K562 (cell line): ENCODE measurements around the gene CGN. TPM values are rescaled to one million over a fixed set of nuclear protein-coding genes. Genes with fewer than 3 reads are reported as not detected.

Experiments used
- ATAC-seq: fragments of 200-7000 bp; cut with Tn5 transposase; 3 replicates; pipeline ENCODE4 v1.9.1; 2020; ENCODE audit warnings: moderate library complexity
- BruUV-seq: library from RNA; stranded (reverse); fragments of 400-500 nt; replicated peaks from 2 replicates; lab custom pipeline; 2021; lab: Mats Ljungman, UMichigan
- CTCF ChIA-PET: fragments of 300-600 bp; formaldehyde crosslinking; extraction: SDS; loops from one replicate; lab custom pipeline; 2021; ENCODE audit warnings: low intra/inter-chr PET ratio; lab: Yijun Ruan, JAX
- POLR2A ChIA-PET: fragments of 300-600, 350-650 bp; sonication (Branson Sonifier 250); formaldehyde crosslinking; extraction: SDS; loops from one replicate; lab custom pipeline; 2021; ENCODE audit warnings: antibody characterized with exemption, inconsistent platforms; lab: Yijun Ruan, JAX
- DNase-seq, 4 experiments: peaks; one replicate each; pipeline versions ENCODE4 v3.0.0 to v3.0.0-alpha.2; 2011 to 2018; ENCODE audit warnings: low spot score in 3 of 4, mixed read lengths in 3 of 4; ENCODE audit errors: extremely low read depth in 1 of 4
- FAIRE-seq: peaks from 2 replicates; lab custom pipeline; 2011; peaks lifted over from hg19 to GRCh38; lab: Jason Lieb, UNC
- H2AFZ ChIP-seq: 2 replicates; pipeline ENCODE4 v1.6.0; 2011; ENCODE audit warnings: low read depth, low read length, control low read depth, inconsistent platforms
- H3K27ac ChIP-seq: fragments of 200-600 bp; 3 replicates; pipeline ENCODE4 v1.8.0; 2011; ENCODE audit warnings: low read depth, mild to moderate bottlenecking, control low read depth, inconsistent platforms, low read length, moderate library complexity, mixed read lengths; ENCODE audit errors: extremely low read depth
- H3K27me3 ChIP-seq, 2 experiments: fragments of 300-600 bp in 1 of 2; 2 replicates in 1 of 2; 3 replicates in 1 of 2; pipeline versions ENCODE4 v1.6.0 to v1.8.0; 2011; ENCODE audit warnings: inconsistent platforms in 2 of 2, low read length in 2 of 2, mild to moderate bottlenecking in 1 of 2, mixed read lengths in 1 of 2, moderate library complexity in 1 of 2; ENCODE audit not compliant: control insufficient read depth in 2 of 2, insufficient read depth in 2 of 2
- H3K36me3 ChIP-seq: fragments of 300-600 bp; 3 replicates; pipeline ENCODE4 v1.8.0; 2011; ENCODE audit warnings: mild to moderate bottlenecking, low read length, inconsistent platforms; ENCODE audit not compliant: control insufficient read depth, insufficient read depth
- H3K4me1 ChIP-seq, 2 experiments: fragments of 200-600 bp in 1 of 2; replicated peaks in 1 of 2; 2 replicates in 1 of 2; 3 replicates in 1 of 2; pipeline versions ENCODE4 v1.5.1 to v1.8.0; 2011; ENCODE audit warnings: inconsistent platforms in 2 of 2, low read length in 2 of 2, mild to moderate bottlenecking in 1 of 2, mixed read lengths in 1 of 2, moderate library complexity in 1 of 2; ENCODE audit not compliant: control insufficient read depth in 2 of 2, insufficient read depth in 2 of 2
- H3K4me2 ChIP-seq: 2 replicates; pipeline ENCODE4 v1.6.1; 2011; ENCODE audit warnings: low read length, control low read depth, inconsistent platforms, mixed read lengths; ENCODE audit not compliant: insufficient read depth
- H3K4me3 ChIP-seq: fragments of 200-600 bp; sonication (generic), shearing (Covaris generic); 2 replicates; pipeline ENCODE4 v1.5.1; 2016; ENCODE audit warnings: control low read depth, inconsistent platforms
- H3K79me2 ChIP-seq: fragments of 200-600 bp; 3 replicates; pipeline ENCODE4 v1.8.0; 2011; ENCODE audit warnings: low read length, inconsistent platforms; ENCODE audit not compliant: control insufficient read depth, insufficient read depth
- H3K9ac ChIP-seq, 2 experiments: 2 replicates each; pipeline versions ENCODE4 v1.6.0 to v1.6.1; 2011; ENCODE audit warnings: low read depth in 2 of 2, low read length in 2 of 2, control low read depth in 1 of 2, inconsistent platforms in 1 of 2, mild to moderate bottlenecking in 1 of 2, mixed read lengths in 1 of 2; ENCODE audit not compliant: insufficient read depth in 1 of 2
- H3K9me1 ChIP-seq: one replicate; pipeline ENCODE4 v1.6.0; 2011; ENCODE audit warnings: inconsistent platforms, mild to moderate bottlenecking, low read length, moderate library complexity; ENCODE audit not compliant: control insufficient read depth, insufficient read depth
- H3K9me3 ChIP-seq: replicated peaks from 2 replicates; pipeline ENCODE4 v1.5.1; 2011; ENCODE audit warnings: low read depth, low read length, inconsistent platforms; ENCODE audit not compliant: control insufficient read depth, insufficient read depth
- H4K20me1 ChIP-seq: replicated peaks from 2 replicates; pipeline ENCODE4 v1.6.1; 2011; ENCODE audit warnings: low read length, inconsistent platforms, mixed read lengths; ENCODE audit not compliant: control insufficient read depth, insufficient read depth
- FOXA1 ChIP-seq: fragments of 450-650 bp; IDR thresholded peaks from 2 replicates; pipeline ENCODE4 v1.6.1; 2016; ENCODE audit warnings: mild to moderate bottlenecking, borderline replicate concordance
- WGBS: fragments of 100-300 bp; shearing (Covaris generic); methylation state at CpG from one replicate; pipeline ENCODE4 v1.1.6; 2016; ENCODE audit warnings: low coverage, mixed read lengths; ENCODE audit not compliant: insufficient coverage; ENCODE audit errors: missing lambda C conversion rate; 5-methylcytosine and 5-hydroxymethylcytosine counted together
- in situ Hi-C: fragments of 300-500 bp; cut with MboI; formaldehyde crosslinking; loops from 4 replicates; pipeline ENCODE4 v1.15.0; 2018; ENCODE audit warnings: inconsistent platforms, mixed read lengths
- intact Hi-C: fragments of 100-400 bp; cut with micrococcal nuclease; formaldehyde crosslinking; loops from 2 replicates; pipeline ENCODE4 v1.14.2; 2022
- polyA plus RNA-seq, 8 experiments: library from polyadenylated mRNA; depleted of rRNA in 4 of 8; stranded (reverse) in 5 of 8; unstranded in 3 of 8; fragments of >200 nt; fragmentation: Nextera tagmentation in 2 of 8; fragmentation: Illumina TruSeq in 1 of 8; extraction: Ambion mirVana in 2 of 8; extraction: Trizol in 1 of 8; gene quantifications; 2 replicates each; pipeline versions ENCODE4 v1.2.1 to v1.2.3, GENCODE V29; 2011 to 2014; ENCODE audit warnings: inconsistent platforms in 1 of 8, missing spikeins in 1 of 8
- total RNA-seq, 7 experiments: library from RNA; depleted of rRNA in 6 of 7; stranded (reverse); fragments of >200 nt in 6 of 7; fragmentation: Illumina TruSeq in 2 of 7; extraction: Trizol in 2 of 7; gene quantifications; 2 replicates each; pipeline versions ENCODE4 v1.2.1 to v1.2.3, GENCODE V29; 2011 to 2021; ENCODE audit warnings: low replicate concordance in 1 of 7
- TF ChIP-seq, protein P1 (sequence below): fragments of 450-650 bp; IDR thresholded peaks from 2 replicates; pipeline ENCODE4 v1.6.1; 2016

Gene CGN
- total and polyA plus RNA-seq, 9 of the 15 experiments (the other 6 are each of a cell fraction or from before 2014, with no cell fraction given) = 0.03 to 1.4 (median 0.14) TPM; not detected in 2

DNA sequence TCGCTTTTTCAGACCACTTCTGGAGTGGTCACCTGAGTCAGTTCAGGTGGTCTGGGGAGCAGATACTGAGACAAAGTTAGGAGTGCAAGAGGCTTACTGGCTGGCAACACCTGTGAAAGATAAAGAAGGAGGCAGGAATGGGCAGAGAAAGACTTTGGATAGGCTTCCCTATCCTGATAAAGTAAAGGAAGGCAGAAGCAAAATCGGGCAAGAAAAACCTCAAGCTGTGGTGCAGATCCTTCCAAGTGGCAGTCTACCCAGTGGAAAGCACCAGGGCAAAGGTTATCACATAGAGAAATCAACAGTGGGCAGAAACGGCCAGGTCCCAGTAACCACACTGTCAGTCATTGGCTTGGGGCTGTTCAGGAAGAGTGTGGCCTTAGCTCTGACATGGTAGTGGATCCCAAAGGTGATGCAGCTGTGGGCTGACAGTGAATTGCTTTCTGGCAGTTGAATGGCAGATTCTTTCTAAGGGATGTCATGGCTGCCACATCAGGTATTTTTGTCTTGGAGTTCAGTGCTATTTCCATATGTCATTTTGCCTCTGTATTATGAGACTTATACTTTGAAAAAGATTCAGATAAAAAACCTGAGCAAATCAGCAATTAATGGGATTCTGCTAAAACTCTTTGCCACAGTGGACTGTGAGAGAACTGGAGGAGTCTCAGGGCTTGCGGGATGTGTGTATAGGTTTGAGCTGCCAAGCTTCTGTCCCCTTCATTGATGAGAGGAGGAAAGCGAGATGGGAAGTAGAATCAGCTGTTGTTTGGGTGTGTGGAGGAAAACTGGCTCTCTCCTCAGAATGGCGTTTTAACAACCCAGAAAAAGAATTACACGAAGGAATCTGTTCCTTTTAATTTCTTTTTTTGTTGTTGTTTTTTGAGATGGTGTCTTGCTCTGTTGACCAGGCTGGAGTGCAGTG, 8.1 kb upstream of the CGN start:
- BruUV-seq = no TSS peak

More for the DNA sequence above, 8.1 kb upstream of the CGN start:
- no peak for FAIRE-seq
- in situ Hi-C loops = no loop called here
- intact Hi-C loops = no loop called here
- 37% methylated on average over 7 of the region's 7 CpGs for WGBS
- no peak for DNase-seq
- peaks cover 0 to 7% of the 10 kb centered on the region in 2 experiments; a peak in 3 of 5 replicates for H3K4me1 ChIP-seq
- H3K4me2 ChIP-seq = no peak overlapping the region
- ATAC-seq = no peak
- CTCF ChIA-PET = no interaction called here
- no peak overlapping the region for H2AFZ ChIP-seq
- H3K4me3 ChIP-seq = no peak overlapping the region
- H3K9ac ChIP-seq = no peak overlapping the region
- no peaks in the 10 kb centered on the region for H3K79me2 ChIP-seq
- H3K27ac ChIP-seq = no peak overlapping the region
- no peaks in the 10 kb centered on the region for H3K9me1 ChIP-seq
- POLR2A ChIA-PET = interaction anchor here (0.5 to 1.0 kb wide), 4 partner anchors 9 to 38 kb away, joined by 3 to 6 read pairs (median 4); no protein-coding TSS in a partner anchor
- no peak for TF ChIP-seq FOXA1
- TF ChIP-seq, protein P1, sequence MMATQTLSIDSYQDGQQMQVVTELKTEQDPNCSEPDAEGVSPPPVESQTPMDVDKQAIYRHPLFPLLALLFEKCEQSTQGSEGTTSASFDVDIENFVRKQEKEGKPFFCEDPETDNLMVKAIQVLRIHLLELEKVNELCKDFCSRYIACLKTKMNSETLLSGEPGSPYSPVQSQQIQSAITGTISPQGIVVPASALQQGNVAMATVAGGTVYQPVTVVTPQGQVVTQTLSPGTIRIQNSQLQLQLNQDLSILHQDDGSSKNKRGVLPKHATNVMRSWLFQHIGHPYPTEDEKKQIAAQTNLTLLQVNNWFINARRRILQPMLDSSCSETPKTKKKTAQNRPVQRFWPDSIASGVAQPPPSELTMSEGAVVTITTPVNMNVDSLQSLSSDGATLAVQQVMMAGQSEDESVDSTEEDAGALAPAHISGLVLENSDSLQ = peak; percentile 51; the same call in 1 of the 2 replicates
- H4K20me1 ChIP-seq = no peaks in the 10 kb centered on the region
- no peaks in the 10 kb centered on the region; the same call in 1 of the 2 replicates for H3K9me3 ChIP-seq
- no peaks in the 10 kb centered on the region for H3K36me3 ChIP-seq
- peaks cover 4 to 8% of the 10 kb centered on the region in 2 experiments; a peak in 3 of 5 replicates for H3K27me3 ChIP-seq
